ENCODE measurements around the gene DYSF. TPM values are rescaled to one million over a fixed set of nuclear protein-coding genes. Genes with fewer than 3 reads are reported as not detected.

The DYSF gene
- total RNA-seq, 4 donors from 2014 or later, result 2.8 to 14.9 (median 4.0) TPM

- H3K27me3 ChIP-seq, result no peaks in the 10 kb centered on the region
- DNase-seq, result peak in 1 of 3 donors; percentile 13
- TF ChIP-seq, protein P1, sequence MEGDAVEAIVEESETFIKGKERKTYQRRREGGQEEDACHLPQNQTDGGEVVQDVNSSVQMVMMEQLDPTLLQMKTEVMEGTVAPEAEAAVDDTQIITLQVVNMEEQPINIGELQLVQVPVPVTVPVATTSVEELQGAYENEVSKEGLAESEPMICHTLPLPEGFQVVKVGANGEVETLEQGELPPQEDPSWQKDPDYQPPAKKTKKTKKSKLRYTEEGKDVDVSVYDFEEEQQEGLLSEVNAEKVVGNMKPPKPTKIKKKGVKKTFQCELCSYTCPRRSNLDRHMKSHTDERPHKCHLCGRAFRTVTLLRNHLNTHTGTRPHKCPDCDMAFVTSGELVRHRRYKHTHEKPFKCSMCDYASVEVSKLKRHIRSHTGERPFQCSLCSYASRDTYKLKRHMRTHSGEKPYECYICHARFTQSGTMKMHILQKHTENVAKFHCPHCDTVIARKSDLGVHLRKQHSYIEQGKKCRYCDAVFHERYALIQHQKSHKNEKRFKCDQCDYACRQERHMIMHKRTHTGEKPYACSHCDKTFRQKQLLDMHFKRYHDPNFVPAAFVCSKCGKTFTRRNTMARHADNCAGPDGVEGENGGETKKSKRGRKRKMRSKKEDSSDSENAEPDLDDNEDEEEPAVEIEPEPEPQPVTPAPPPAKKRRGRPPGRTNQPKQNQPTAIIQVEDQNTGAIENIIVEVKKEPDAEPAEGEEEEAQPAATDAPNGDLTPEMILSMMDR (IDR thresholded peaks at IDR 0.05), result no peak
- TF ChIP-seq POLR2A (IDR thresholded peaks at IDR 0.05), result no peak
Measured at GRCh38 chr2:71538241-71538640, 84.9 kb downstream of the DYSF start.

GRCh38 chr2:71538656-71539265 lies 85.4 kb downstream of the DYSF start:
- Histone ChIP-seq H3K36me3 (no peaks in the 10 kb centered on the region), H3K4me1 (no peaks in the 10 kb centered on the region), H3K27me3 (no peaks in the 10 kb centered on the region), H3K9me3 (no peaks in the 10 kb centered on the region), H3K27ac (no peak overlapping the region), H3K4me3 (no peak overlapping the region)
- TF ChIP-seq, protein P1 (IDR thresholded peaks at IDR 0.05), result no peak
- no peak for TF ChIP-seq POLR2A (IDR thresholded peaks at IDR 0.05)
- peak in 1 of 3 donors; percentile 43 for DNase-seq

More at GRCh38 chr2:71538241-71538640, 84.9 kb downstream of the DYSF start:
- Histone ChIP-seq H3K27ac (no peak overlapping the region), H3K4me3 (no peak overlapping the region), H3K9me3 (no peaks in the 10 kb centered on the region), H3K36me3 (no peaks in the 10 kb centered on the region), H3K4me1 (no peaks in the 10 kb centered on the region)

DNA sequence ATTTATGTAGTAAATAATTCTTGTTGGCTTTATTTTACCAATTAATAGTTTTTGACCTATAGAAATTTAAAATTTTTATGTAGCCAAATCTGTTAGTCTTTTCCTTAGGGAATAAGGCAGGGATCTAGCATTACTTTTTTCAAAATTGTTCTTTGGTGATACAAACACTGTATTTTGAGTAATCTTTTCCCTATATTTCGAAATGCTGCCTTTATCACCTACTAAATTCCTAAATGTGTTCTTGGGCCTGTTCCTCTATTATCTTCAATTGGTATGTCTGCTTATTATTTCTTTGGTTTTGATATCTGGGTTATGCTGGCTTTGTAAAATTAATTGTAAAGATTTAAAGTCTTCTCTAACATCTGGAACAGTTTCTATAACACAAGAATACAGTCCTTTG lies 87.5 kb downstream of the DYSF start:
- no peaks in the 10 kb centered on the region for H3K36me3 ChIP-seq
- H3K27ac ChIP-seq, result no peak overlapping the region
- no peaks in the 10 kb centered on the region for H3K4me1 ChIP-seq
- no peaks in the 10 kb centered on the region for H3K27me3 ChIP-seq
- DNase-seq, result no peak
- TF ChIP-seq POLR2A (IDR thresholded peaks at IDR 0.05), result no peak
- TF ChIP-seq, protein P1 (IDR thresholded peaks at IDR 0.05), result no peak
- no peak overlapping the region for H3K4me3 ChIP-seq
- H3K9me3 ChIP-seq, result no peaks in the 10 kb centered on the region

GRCh38 chr2:71544919-71545571 lies 91.7 kb downstream of the DYSF start:
- TF ChIP-seq POLR2A (IDR thresholded peaks at IDR 0.05), result no peak
- TF ChIP-seq, protein P1 (IDR thresholded peaks at IDR 0.05), result no peak
- DNase-seq, result peak in 1 of 3 donors; percentile 57
- H3K36me3 ChIP-seq, result no peaks in the 10 kb centered on the region
- peak overlapping the region in 2 of 4 donors; percentile 2 to 24 for H3K4me3 ChIP-seq
- H3K4me1 ChIP-seq, result no peaks in the 10 kb centered on the region
- H3K9me3 ChIP-seq, result no peaks in the 10 kb centered on the region
- H3K27me3 ChIP-seq, result no peaks in the 10 kb centered on the region
- peak overlapping the region in 1 of 4 donors; percentile 30 for H3K27ac ChIP-seq

- no peaks in the 10 kb centered on the region for H3K36me3 ChIP-seq
- no peaks in the 10 kb centered on the region for H3K4me1 ChIP-seq
- peak overlapping the region in 1 of 4 donors; percentile 30 for H3K27ac ChIP-seq
- H3K27me3 ChIP-seq, result no peaks in the 10 kb centered on the region
- H3K4me3 ChIP-seq, result peak overlapping the region in 2 of 4 donors; percentile 2 to 24
- peak in 1 of 3 donors; percentile 66 for DNase-seq
- H3K9me3 ChIP-seq, result no peaks in the 10 kb centered on the region
- TF ChIP-seq POLR2A (IDR thresholded peaks at IDR 0.05), result no peak
- TF ChIP-seq, protein P1 (IDR thresholded peaks at IDR 0.05), result peak in 5 of 6 experiments; percentile 9 to 58 (median 51)
Measured at GRCh38 chr2:71545572-71546274, 92.4 kb downstream of the DYSF start.

Data from Peyer's patch (tissue), 4 donors.